GM12865 (cell line): Measurements from ENCODE around the gene SDHAF3.
"Not testable (repeated sequence)": the region's sequence is repeated elsewhere in the genome, so short reads cannot be mapped to it uniquely, and the experiment has no call there.

ENCODE experiments used
- DNase-seq: peaks from one replicate; pipeline ENCODE4 v3.0.0; 2010; ENCODE audit warnings: low read depth
- H3K4me3 ChIP-seq: 2 replicates; pipeline ENCODE4 v1.5.1; 2011; ENCODE audit warnings: mild to moderate bottlenecking, low read depth, low read length, control low read depth
- CTCF ChIP-seq: IDR thresholded peaks from 2 replicates; pipeline ENCODE4 v1.5.1; 2011; ENCODE audit warnings: low read length, control low read depth, low read depth, inconsistent platforms; ENCODE audit not compliant: insufficient read depth; ENCODE audit errors: missing control alignments

Gene SDHAF3

GRCh38 chr7:97174303-97174702 lies 56.8 kb downstream of the SDHAF3 start:
- TF ChIP-seq CTCF, result no peak
- no peak for DNase-seq
- no peak overlapping the region for H3K4me3 ChIP-seq

- peak; percentile 80 for TF ChIP-seq CTCF
- DNase-seq, result peak; percentile 66
- no peak overlapping the region for H3K4me3 ChIP-seq
Observed at GRCh38 chr7:97179454-97180104, 62.1 kb downstream of the SDHAF3 start.

- DNase-seq, result no peak
- no peak overlapping the region for H3K4me3 ChIP-seq
- TF ChIP-seq CTCF, result no peak
Observed at GRCh38 chr7:97187067-97187466, 69.6 kb downstream of the SDHAF3 start.

GRCh38 chr7:97196174-97196573 lies 78.7 kb downstream of the SDHAF3 start:
- H3K4me3 ChIP-seq, DNase-seq: not testable (repeated sequence)

- no peak overlapping the region for H3K4me3 ChIP-seq
- no peak for DNase-seq
- TF ChIP-seq CTCF, result no peak
Observed at GRCh38 chr7:97198596-97198995, 81.1 kb downstream of the SDHAF3 start.

GRCh38 chr7:97200018-97200417 lies 82.5 kb downstream of the SDHAF3 start:
- no peak overlapping the region for H3K4me3 ChIP-seq
- no peak for DNase-seq
- TF ChIP-seq CTCF, result no peak

- DNase-seq, result no peak
- TF ChIP-seq CTCF, result no peak
- H3K4me3 ChIP-seq, result no peak overlapping the region
Observed at GRCh38 chr7:97203957-97204356, 86.5 kb downstream of the SDHAF3 start.
